ENCODE measurements around the gene GLIS1.

GRCh38 chr1:53666566-53666965 is 72.4 kb downstream of the GLIS1 start:
- TF ChIP-seq CTCF (IDR thresholded peaks at IDR 0.05 in 4 of 5, conservative IDR thresholded peaks at IDR 0.05 in 1 of 5), result no peak
- TF ChIP-seq POLR2A (IDR thresholded peaks at IDR 0.05), result no peak
